GM19238 (cell line): ENCODE results near the gene LCT.

ENCODE experiments used
- DNase-seq: peaks from one replicate; pipeline ENCODE4 v3.0.0; 2011; ENCODE audit warnings: low spot score; ENCODE audit not compliant: insufficient read length

Gene LCT

GRCh38 chr2:135743860-135744259, 93.1 kb downstream of the LCT start:
- DNase-seq, result no peak

DNA sequence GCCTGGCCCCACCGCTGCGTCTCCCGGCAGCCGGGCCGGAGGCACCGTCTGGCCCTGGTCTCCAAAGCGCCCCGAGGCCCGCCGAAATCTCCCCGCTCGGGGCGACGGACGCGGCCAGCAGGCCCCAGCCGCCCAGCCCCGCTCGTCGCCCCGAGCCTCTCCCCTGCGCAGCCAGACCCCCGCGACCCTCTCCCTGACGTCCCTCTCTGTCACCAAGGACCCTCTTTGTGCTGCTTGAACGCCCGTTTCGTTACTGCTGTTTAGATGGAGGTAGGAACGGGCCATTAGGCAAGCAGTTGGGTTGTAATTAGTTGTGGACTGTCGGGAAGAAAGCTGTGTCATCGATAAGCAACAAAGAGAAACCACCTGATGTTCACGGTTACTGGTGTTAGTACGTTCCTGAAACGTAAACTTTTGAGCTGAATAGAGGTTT, 94.6 kb downstream of the LCT start:
- DNase-seq, result peak; percentile 28

DNA sequence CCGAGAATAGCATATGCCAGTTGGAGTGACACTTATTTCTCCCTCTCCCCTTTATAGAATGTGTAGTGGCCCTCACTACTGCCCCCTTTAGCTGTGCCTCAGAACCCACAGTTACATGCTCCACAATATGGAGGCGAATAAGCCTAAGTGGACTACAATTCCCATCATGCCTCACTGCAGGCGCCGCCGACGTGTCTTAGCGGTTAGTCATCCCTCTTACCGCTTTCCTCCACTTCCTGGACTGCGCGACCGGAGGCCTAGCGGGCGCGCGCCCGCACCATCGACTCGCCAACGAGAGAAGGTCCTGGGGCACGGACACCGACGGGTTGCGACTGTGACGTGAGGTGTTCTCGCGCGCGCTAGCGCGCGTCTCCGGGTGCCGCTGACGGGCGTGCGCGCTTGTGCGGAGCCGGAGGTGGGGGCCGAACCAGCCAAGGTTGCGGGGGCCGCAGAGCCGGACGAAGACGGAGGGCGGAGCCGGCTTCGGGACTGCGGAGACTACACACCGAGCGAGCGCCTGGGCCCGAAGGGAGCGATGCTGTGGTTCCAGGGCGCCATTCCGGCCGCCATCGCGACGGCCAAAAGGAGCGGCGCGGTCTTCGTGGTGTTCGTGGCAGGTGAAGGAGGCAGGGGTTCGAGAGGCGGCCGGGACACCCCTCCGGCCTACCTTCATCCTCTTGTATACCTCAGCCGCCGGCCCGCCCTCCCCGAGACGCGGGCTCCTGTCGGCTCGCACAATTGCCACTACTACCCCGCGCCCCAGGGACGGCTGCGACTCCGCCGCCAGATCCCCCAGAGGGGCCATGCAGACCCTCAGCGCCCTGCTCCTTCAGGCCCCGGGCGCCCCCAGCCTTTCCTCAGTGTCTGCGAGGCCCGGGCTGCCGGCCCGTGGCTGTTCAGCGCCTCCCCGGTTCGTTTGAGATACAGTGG, 95.3 kb downstream of the LCT start, which contains the start of gene UBXN4:
Gene UBXN4 (plus strand): TSS at position 461 of the 930 bp plus-strand sequence. CDS start 75 bp downstream, at position 536.
- DNase-seq, result peak; percentile 93

DNA sequence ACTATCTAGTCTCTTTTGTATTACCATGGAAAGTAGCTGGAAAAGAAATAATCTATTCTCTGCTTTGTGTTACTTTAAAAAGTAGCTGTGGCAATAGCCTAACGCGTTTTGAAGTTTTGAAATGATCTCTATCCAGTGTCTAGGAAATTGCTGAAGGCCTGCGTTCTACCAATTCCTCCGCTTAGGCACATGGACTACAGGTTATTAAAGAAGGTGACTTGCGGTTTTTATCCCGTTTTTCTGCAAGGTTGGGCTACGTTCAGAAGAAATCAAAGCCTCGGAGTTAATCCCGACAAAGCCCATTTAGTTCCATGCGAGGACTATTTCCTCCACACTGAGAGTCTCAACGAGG, 96.0 kb downstream of the LCT start:
- no peak for DNase-seq

DNA sequence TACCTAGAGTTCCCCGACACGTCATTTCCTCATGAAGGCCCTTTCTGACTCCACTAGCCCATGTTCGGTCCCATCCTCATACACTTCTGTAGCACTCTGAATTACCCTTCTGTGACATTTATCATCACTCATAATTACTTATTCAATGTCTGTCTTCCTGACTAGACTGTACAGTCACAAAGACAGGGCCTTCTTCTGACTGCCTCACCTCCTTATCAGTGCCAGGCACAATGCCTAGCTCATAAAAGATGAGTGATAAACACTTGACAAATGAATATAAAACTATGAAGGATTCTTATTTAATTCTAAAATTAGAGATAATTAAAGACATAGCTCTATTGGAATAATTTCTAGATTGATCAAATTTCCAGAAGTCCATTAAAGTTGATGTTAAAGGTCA, 96.8 kb downstream of the LCT start:
- no peak for DNase-seq
